H9 (cell line): ENCODE data around the gene ITGB2. TPM values are rescaled to one million over a fixed set of nuclear protein-coding genes. Genes with fewer than 3 reads are reported as not detected.

Experiments
- DNase-seq: peaks from one replicate; pipeline ENCODE4 v3.0.0-alpha.2; 2017
- H2AFZ ChIP-seq: one replicate; pipeline ENCODE4 v1.6.1; 2013; ENCODE audit warnings: mild to moderate bottlenecking, low read length, control low read depth, moderate library complexity
- H2AK5ac ChIP-seq: 2 replicates; pipeline ENCODE4 v1.6.1; 2013; ENCODE audit warnings: low read length, control low read depth, mixed read lengths; ENCODE audit not compliant: insufficient read length
- H2BK120ac ChIP-seq: one replicate; pipeline ENCODE4 v1.6.1; 2013; ENCODE audit warnings: low read depth, mild to moderate bottlenecking, low read length, control low read depth, inconsistent platforms; ENCODE audit not compliant: poor library complexity, severe bottlenecking
- H2BK12ac ChIP-seq: 2 replicates; pipeline ENCODE4 v1.6.1; 2013; ENCODE audit warnings: low read length, control low read depth, mixed read lengths, low read depth; ENCODE audit not compliant: insufficient read length
- H2BK15ac ChIP-seq: 2 replicates; pipeline ENCODE4 v1.6.1; 2013; ENCODE audit warnings: low read depth, low read length, control low read depth
- H2BK20ac ChIP-seq: one replicate; pipeline ENCODE4 v1.6.1; 2013; ENCODE audit warnings: low read depth, mild to moderate bottlenecking, low read length, control low read depth, inconsistent platforms; ENCODE audit not compliant: poor library complexity, severe bottlenecking
- H2BK5ac ChIP-seq: 2 replicates; pipeline ENCODE4 v1.6.1; 2013; ENCODE audit warnings: low read length, control low read depth, mixed read lengths; ENCODE audit not compliant: insufficient read length
- H3K14ac ChIP-seq: 2 replicates; pipeline ENCODE4 v1.6.1; 2013; ENCODE audit warnings: low read length, control low read depth; ENCODE audit not compliant: insufficient read depth
- H3K18ac ChIP-seq: 2 replicates; pipeline ENCODE4 v1.6.1; 2013; ENCODE audit warnings: low read depth, mild to moderate bottlenecking, mixed read lengths, low read length, control low read depth; ENCODE audit not compliant: insufficient read length
- H3K23ac ChIP-seq: 2 replicates; pipeline ENCODE4 v1.6.1; 2013; ENCODE audit warnings: low read length, control low read depth, mixed read lengths, low read depth; ENCODE audit not compliant: insufficient read length
- H3K23me2 ChIP-seq: 2 replicates; pipeline ENCODE4 v1.6.1; 2013; ENCODE audit warnings: low read depth, mild to moderate bottlenecking, mixed read lengths, low read length, control low read depth; ENCODE audit not compliant: insufficient read length, poor library complexity, severe bottlenecking
- H3K27ac ChIP-seq: 2 replicates; pipeline ENCODE4 v1.5.1; 2013; ENCODE audit warnings: low read length, control low read depth, mixed read lengths, low read depth; ENCODE audit not compliant: insufficient read length
- H3K27me3 ChIP-seq: 2 replicates; pipeline ENCODE4 v1.6.1; 2013; ENCODE audit warnings: low read length, control low read depth, inconsistent platforms; ENCODE audit not compliant: insufficient read depth
- H3K4ac ChIP-seq: 2 replicates; pipeline ENCODE4 v1.6.1; 2013; ENCODE audit warnings: low read depth, mild to moderate bottlenecking, control low read depth, inconsistent platforms, low read length, moderate library complexity
- H3K4me1 ChIP-seq: 2 replicates; pipeline ENCODE4 v1.6.1; 2013; ENCODE audit warnings: low read length, control low read depth, inconsistent platforms; ENCODE audit not compliant: insufficient read depth
- H3K4me2 ChIP-seq: 2 replicates; pipeline ENCODE4 v1.6.1; 2013; ENCODE audit warnings: low read length, control low read depth, mixed read lengths; ENCODE audit not compliant: insufficient read length, insufficient read depth
- H3K56ac ChIP-seq: 2 replicates; pipeline ENCODE4 v1.6.1; 2013; ENCODE audit warnings: low read depth, mild to moderate bottlenecking, mixed read lengths, low read length, control low read depth; ENCODE audit not compliant: insufficient read length
- H3K79me1 ChIP-seq: 2 replicates; pipeline ENCODE4 v1.6.1; 2013; ENCODE audit warnings: low read depth, mild to moderate bottlenecking, moderate library complexity, low read length, control low read depth, inconsistent platforms; ENCODE audit not compliant: insufficient read depth, poor library complexity, severe bottlenecking
- H3K79me2 ChIP-seq: 2 replicates; pipeline ENCODE4 v1.6.1; 2013; ENCODE audit warnings: low read length, control low read depth, inconsistent platforms; ENCODE audit not compliant: insufficient read depth
- H3K9ac ChIP-seq: 2 replicates; pipeline ENCODE4 v1.6.1; 2013; ENCODE audit warnings: low read length, control low read depth, mixed read lengths; ENCODE audit not compliant: insufficient read length; ENCODE audit errors: extremely low read depth
- H3K9me3 ChIP-seq: one replicate; pipeline ENCODE4 v1.6.1; 2013; ENCODE audit warnings: low read depth, low read length, inconsistent platforms; ENCODE audit not compliant: control insufficient read depth
- H3T11ph ChIP-seq: one replicate; pipeline ENCODE4 v1.6.1; 2013; ENCODE audit warnings: mild to moderate bottlenecking, low read length, control low read depth, inconsistent platforms
- H4K20me1 ChIP-seq: one replicate; pipeline ENCODE4 v1.6.1; 2013; ENCODE audit not compliant: control insufficient read depth, insufficient read length, insufficient read depth
- H4K5ac ChIP-seq: 2 replicates; pipeline ENCODE4 v1.6.1; 2013; ENCODE audit warnings: low read depth, mild to moderate bottlenecking, mixed read lengths, low read length, control low read depth; ENCODE audit not compliant: insufficient read length
- H4K8ac ChIP-seq: replicated peaks from 2 replicates; pipeline ENCODE4 v1.6.1; 2013; ENCODE audit warnings: low read length, control low read depth, mixed read lengths, low read depth; ENCODE audit not compliant: insufficient read length
- H4K91ac ChIP-seq: 2 replicates; pipeline ENCODE4 v1.6.1; 2013; ENCODE audit warnings: low read depth, mild to moderate bottlenecking, moderate library complexity, mixed read lengths, low read length, control low read depth; ENCODE audit not compliant: insufficient read length
- H3K27ac Mint-ChIP-seq, 3 experiments: 2 replicates in 2 of 3; 3 replicates in 1 of 3; pipeline ENCODE4 v1.8.0; 2020 to 2021; ENCODE audit warnings: mixed read lengths in 3 of 3, mild to moderate bottlenecking in 1 of 3, moderate library complexity in 1 of 3
- H3K27me3 Mint-ChIP-seq: 2 replicates; pipeline ENCODE4 v1.8.0; 2021; ENCODE audit warnings: low read depth, mild to moderate bottlenecking, moderate library complexity, mixed read lengths
- H3K36me3 Mint-ChIP-seq, 3 experiments: 2 replicates in 2 of 3; 3 replicates in 1 of 3; pipeline ENCODE4 v1.8.0; 2020 to 2021; ENCODE audit warnings: low read depth in 3 of 3, mixed read lengths in 3 of 3; ENCODE audit not compliant: insufficient read depth in 1 of 3
- H3K4me1 Mint-ChIP-seq, 2 experiments: 2 replicates each; pipeline ENCODE4 v1.8.0; 2020; ENCODE audit warnings: mixed read lengths in 2 of 2
- H3K4me3 Mint-ChIP-seq, 2 experiments: 2 replicates in 1 of 2; 3 replicates in 1 of 2; pipeline ENCODE4 v1.8.0; 2020 to 2021; ENCODE audit warnings: mild to moderate bottlenecking in 2 of 2, mixed read lengths in 2 of 2, moderate library complexity in 1 of 2
- H3K9me3 Mint-ChIP-seq, 2 experiments: 2 replicates in 1 of 2; 3 replicates in 1 of 2; pipeline ENCODE4 v1.8.0; 2020; ENCODE audit warnings: mild to moderate bottlenecking in 2 of 2, mixed read lengths in 2 of 2, moderate library complexity in 1 of 2
- CTCF ChIP-seq: fragments of 200-600 bp; sonication (generic); conservative IDR thresholded peaks from 3 replicates; pipeline ENCODE4 v1.8.0; 2021; ENCODE audit warnings: antibody characterized with exemption, mild to moderate bottlenecking
- WGBS: extraction: QIAGEN DNeasy Blood & Tissue Kit; methylation state at CpG from one replicate; pipeline ENCODE4 v1.1.7; 2013; ENCODE audit warnings: missing lambda C conversion rate, low lambda C conversion rate, mixed read lengths; ENCODE audit not compliant: insufficient read length; ENCODE audit errors: extremely low coverage; 5-methylcytosine and 5-hydroxymethylcytosine counted together
- total RNA-seq: library from RNA; stranded (reverse); gene quantifications from 2 replicates; pipeline ENCODE4 v1.2.1, GENCODE V29; 2021

Gene ITGB2
- total RNA-seq, 1 experiment from 2014 or later, result 1.1 TPM

GRCh38 chr21:44903689-44904088 is 17.0 kb downstream of the ITGB2 start:
- peaks cover 4% of the 10 kb centered on the region for H3K27me3 Mint-ChIP-seq
- H3K4me1 Mint-ChIP-seq, result peaks cover 0 to 12% of the 10 kb centered on the region in 2 experiments; a peak in 3 of 4 replicates
- TF ChIP-seq CTCF, result no peak
- no peak overlapping the region for H3K4me3 Mint-ChIP-seq
- H4K20me1 ChIP-seq, result peaks cover 6% of the 10 kb centered on the region
- H4K91ac ChIP-seq, result no peak overlapping the region
- no peak overlapping the region for H3K27ac Mint-ChIP-seq
- no peak overlapping the region for H3K4me2 ChIP-seq
- no peak overlapping the region for H4K5ac ChIP-seq
- no peaks in the 10 kb centered on the region for H3K23me2 ChIP-seq
- DNase-seq, result no peak
- no peaks in the 10 kb centered on the region for H3K4me1 ChIP-seq
- no peaks in the 10 kb centered on the region for H3K79me2 ChIP-seq
- H3K9me3 ChIP-seq, result no peaks in the 10 kb centered on the region
- H2AK5ac ChIP-seq, result no peak overlapping the region
- H3K27me3 ChIP-seq, result no peaks in the 10 kb centered on the region
- no peaks in the 10 kb centered on the region; a peak in 3 of 5 replicates for H3K9me3 Mint-ChIP-seq
- H3K14ac ChIP-seq, result no peak overlapping the region
- H2AFZ ChIP-seq, result no peak overlapping the region
- H3K79me1 ChIP-seq, result no peaks in the 10 kb centered on the region
- H3K4ac ChIP-seq, result no peak overlapping the region
- no peak overlapping the region for H4K8ac ChIP-seq
- H2BK15ac ChIP-seq, result no peak overlapping the region
- H3K56ac ChIP-seq, result no peak overlapping the region
- no peak overlapping the region for H3K9ac ChIP-seq
- H2BK120ac ChIP-seq, result no peak overlapping the region
- H2BK20ac ChIP-seq, result no peak overlapping the region
- WGBS, result no CpG with 5 or more reads among the region's 22 CpGs
- H2BK5ac ChIP-seq, result no peak overlapping the region
- no peak overlapping the region for H2BK12ac ChIP-seq
- no peak overlapping the region for H3K27ac ChIP-seq
- no peaks in the 10 kb centered on the region for H3K36me3 Mint-ChIP-seq
- no peak overlapping the region for H3K23ac ChIP-seq
- no peak overlapping the region for H3K18ac ChIP-seq
- no peak overlapping the region for H3T11ph ChIP-seq
